NB4 (cell line): ENCODE measurements around the gene PMEPA1.

Experiments
- DNase-seq: peaks from one replicate; pipeline ENCODE4 v3.0.0; 2010; ENCODE audit warnings: low read depth
- H3K4me3 ChIP-seq: one replicate; pipeline ENCODE4 v1.5.1; 2011; ENCODE audit warnings: mild to moderate bottlenecking, low read depth, low read length, moderate library complexity
- CTCF ChIP-seq: IDR thresholded peaks from one replicate; pipeline ENCODE4 v1.5.1; 2012; ENCODE audit warnings: low read depth, low read length
- MYC ChIP-seq: IDR thresholded peaks from 2 replicates; pipeline ENCODE4 v1.6.1; 2011; ENCODE audit warnings: low read depth, low read length
- POLR2A ChIP-seq: IDR thresholded peaks from 2 replicates; pipeline ENCODE4 v1.6.1; 2011; ENCODE audit warnings: mild to moderate bottlenecking; ENCODE audit not compliant: insufficient read length; ENCODE audit errors: extremely low read depth
- TF ChIP-seq, protein P1 (sequence below): IDR thresholded peaks from 2 replicates; pipeline ENCODE4 v1.6.1; 2011; ENCODE audit warnings: low read depth, low read length

PMEPA1 gene

DNA sequence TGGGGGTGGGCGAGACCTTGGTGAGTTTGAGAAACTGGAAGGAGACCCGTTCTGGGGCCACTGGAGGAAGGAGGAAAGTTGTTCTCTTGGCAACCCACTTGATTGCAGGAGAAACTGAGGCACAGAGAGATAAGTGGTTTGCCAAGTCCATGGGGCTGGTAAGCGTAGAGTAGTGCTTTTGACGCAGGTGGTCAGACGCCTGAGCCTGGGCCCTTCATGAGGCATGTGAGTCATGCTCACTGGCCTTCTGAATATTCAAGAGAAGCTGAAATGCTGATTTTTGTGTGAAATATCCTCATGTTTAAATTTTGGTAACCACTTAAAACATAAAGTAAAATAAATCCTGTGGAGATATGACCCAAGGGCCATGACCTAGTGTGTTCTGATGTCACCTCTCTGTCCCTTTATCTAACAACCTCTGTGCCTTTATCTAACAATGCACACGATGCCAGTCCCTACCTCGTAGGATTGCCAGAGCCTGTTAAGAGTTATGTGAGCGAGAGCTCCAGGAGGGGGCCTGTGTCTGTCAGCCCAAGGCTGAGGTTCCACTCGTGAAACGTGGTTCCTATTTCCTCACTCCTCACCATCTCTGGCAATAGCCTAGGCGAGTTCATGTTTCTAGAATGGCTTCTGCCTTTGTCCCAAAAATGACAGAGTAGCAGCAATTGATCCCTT lies 32.8 kb upstream of the PMEPA1 start:
- no peak for DNase-seq
- TF ChIP-seq, protein P1, sequence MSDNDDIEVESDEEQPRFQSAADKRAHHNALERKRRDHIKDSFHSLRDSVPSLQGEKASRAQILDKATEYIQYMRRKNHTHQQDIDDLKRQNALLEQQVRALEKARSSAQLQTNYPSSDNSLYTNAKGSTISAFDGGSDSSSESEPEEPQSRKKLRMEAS = no peak
- TF ChIP-seq CTCF (no peak), MYC (no peak), POLR2A (no peak)
- no peak overlapping the region for H3K4me3 ChIP-seq

GRCh38 chr20:57738484-57738883 lies 28.7 kb upstream of the PMEPA1 start:
- TF ChIP-seq MYC (no peak), CTCF (no peak), POLR2A (no peak)
- TF ChIP-seq, protein P1 = no peak
- DNase-seq = no peak
- no peak overlapping the region for H3K4me3 ChIP-seq

DNA sequence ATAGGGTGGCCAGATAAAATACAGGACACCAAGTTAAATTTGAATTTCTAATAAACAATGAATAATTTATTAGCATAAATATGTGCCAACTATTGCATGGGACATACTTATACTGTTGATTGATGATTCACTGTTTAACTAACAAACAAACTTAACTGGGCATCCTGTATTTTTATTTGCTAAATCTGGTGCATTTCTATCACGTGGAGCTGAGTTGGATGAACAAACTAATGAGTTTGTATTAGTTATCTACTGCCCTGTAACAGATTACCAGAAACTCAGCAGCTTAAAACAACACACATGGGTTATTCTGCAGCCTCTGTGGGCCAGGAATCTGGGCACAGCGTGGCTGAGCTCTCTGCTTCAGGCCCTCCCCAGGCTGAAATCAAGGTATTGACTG lies 28.2 kb upstream of the PMEPA1 start:
- no peak overlapping the region for H3K4me3 ChIP-seq
- TF ChIP-seq, protein P1 = no peak
- TF ChIP-seq POLR2A (no peak), CTCF (no peak), MYC (no peak)
- DNase-seq = no peak

GRCh38 chr20:57737349-57737748 lies 27.5 kb upstream of the PMEPA1 start:
- no peak for DNase-seq
- TF ChIP-seq, protein P1 = no peak
- TF ChIP-seq MYC (no peak), CTCF (no peak), POLR2A (no peak)

GRCh38 chr20:57736738-57737347 lies 27.0 kb upstream of the PMEPA1 start:
- TF ChIP-seq MYC = no peak
- H3K4me3 ChIP-seq = no peak overlapping the region
- no peak for DNase-seq

More at GRCh38 chr20:57737349-57737748, 27.5 kb upstream of the PMEPA1 start:
- H3K4me3 ChIP-seq = no peak overlapping the region

GRCh38 chr20:57735831-57736737 lies 26.3 kb upstream of the PMEPA1 start:
- DNase-seq = no peak
- TF ChIP-seq CTCF (no peak), POLR2A (no peak), MYC (no peak)
- TF ChIP-seq, protein P1 = no peak

More at GRCh38 chr20:57735831-57736737, 26.3 kb upstream of the PMEPA1 start:
- H3K4me3 ChIP-seq = no peak overlapping the region
